HG03342 (cell line): ENCODE data around the gene ELL2.
"Not testable (repeated sequence)": the region's sequence is repeated elsewhere in the genome, so short reads cannot be mapped to it uniquely, and the experiment has no call there.

ENCODE experiments used
- ATAC-seq: cut with Tn5 transposase; IDR thresholded peaks from one replicate; pipeline ENCODE4 v1.9.1; 2021; ENCODE audit warnings: mild to moderate bottlenecking, moderate library complexity; ENCODE audit not compliant: unreplicated experiment

The ELL2 gene

GRCh38 chr5:95862671-95863382 lies 98.8 kb downstream of the ELL2 start:
- no peak for ATAC-seq

- no peak for ATAC-seq
Observed at GRCh38 chr5:95861864-95862561, 99.6 kb downstream of the ELL2 start.

GRCh38 chr5:95861221-95861863 lies 100.3 kb downstream of the ELL2 start:
- no peak for ATAC-seq

- ATAC-seq: no peak
Observed at GRCh38 chr5:95859661-95860060, 102.0 kb downstream of the ELL2 start.

GRCh38 chr5:95858661-95859595 lies 102.7 kb downstream of the ELL2 start:
- peak; percentile 93 for ATAC-seq

- ATAC-seq: no peak
Observed at GRCh38 chr5:95858023-95858461, 103.6 kb downstream of the ELL2 start.

DNA sequence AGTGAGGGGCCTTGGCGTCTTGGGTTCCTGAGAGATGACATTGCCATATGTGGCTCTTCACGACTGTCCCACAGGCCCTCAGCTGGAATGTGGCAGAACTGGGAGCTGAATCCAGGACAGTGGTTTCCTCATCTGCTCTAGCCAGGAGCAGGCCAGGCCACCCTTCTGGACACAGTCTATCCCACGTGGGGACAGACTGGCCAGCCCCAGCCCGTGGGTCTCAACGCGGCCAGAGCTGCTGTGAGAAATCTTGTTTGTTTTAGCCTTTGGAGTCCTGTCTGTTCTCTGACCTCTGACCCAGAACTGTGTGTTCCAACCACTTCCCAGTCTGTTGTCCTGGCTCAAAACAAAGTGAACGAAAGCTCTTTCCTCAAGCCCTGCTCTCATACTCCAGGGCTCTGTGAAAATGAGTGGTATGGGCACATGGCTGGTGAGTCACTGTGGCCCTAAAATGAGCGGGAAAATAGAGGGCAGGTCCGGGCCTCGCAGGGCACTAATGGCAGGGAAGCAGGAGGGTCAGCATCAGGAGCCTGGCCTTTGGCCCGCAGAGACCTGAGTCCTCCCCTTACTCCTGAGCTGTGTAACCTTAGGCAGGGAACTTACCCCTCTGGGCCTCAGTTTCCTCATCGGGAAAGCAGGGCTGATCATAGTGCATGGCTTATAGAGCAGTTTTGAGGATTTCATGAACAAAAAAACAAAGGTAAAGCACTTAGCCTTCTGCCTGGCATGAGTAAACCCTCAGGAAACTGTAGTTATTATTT lies 104.3 kb downstream of the ELL2 start:
- no peak for ATAC-seq

DNA sequence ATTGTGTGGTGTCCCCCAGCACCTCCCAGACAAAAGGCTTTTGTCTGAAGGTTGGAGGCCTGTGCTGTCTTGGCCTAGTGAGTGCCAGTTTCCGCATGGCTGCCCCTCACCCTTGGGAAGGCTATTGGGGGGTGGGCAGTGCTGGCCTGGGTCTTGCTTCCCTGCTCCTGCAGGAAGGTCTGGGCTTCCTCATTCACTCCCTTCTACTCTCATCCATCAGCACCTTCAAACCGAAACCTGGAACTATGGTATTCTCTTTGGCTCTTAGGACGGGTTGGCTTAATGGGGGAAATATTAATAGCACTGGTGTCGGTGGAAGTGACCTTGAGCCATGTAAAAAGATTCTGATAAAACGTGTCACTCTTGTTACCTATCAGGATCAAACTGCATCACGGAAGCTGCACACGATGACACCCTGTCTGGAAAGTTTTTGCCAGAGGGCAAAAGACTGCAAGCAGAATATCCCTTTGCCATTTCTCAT lies 105.1 kb downstream of the ELL2 start:
- ATAC-seq: no peak

DNA sequence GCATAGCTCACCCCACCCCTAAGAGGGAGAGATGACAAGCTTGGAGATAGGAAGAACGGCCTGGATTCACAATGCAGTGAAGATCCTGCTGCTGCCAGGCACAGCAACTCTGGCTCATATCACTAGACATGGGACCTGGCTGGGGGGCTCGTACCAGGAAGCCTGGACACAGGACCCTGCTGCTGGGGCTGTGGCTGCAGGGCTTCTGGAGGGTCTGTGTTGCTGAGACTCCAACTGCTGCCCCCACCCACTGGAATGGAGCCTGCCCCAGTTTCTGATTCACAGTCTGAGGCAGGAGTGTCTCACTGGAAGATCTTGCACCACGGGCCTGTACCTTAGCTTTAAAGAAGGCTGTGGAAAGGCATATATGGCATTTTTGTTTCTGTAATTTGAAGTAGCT lies 108.2 kb downstream of the ELL2 start:
- no peak for ATAC-seq

DNA sequence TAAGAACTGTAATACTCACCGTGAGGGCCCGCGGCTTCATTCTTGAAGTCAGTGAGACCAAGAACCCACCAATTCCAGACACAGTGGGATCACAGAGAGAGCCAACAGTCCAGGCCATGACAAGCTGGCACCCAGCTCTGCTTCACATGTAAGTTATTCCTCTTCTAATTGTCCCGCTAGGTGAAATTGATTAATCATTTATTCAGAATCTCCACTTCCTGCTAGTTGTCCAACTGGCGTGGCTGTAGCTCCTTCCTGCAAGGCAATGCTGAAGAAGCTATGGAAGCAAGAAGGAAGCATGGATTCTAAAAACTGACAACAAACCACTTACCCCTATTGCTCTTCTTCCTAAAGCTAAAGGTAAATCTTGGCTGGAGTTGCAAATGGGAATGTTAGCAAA lies 109.1 kb downstream of the ELL2 start:
- no peak for ATAC-seq

DNA sequence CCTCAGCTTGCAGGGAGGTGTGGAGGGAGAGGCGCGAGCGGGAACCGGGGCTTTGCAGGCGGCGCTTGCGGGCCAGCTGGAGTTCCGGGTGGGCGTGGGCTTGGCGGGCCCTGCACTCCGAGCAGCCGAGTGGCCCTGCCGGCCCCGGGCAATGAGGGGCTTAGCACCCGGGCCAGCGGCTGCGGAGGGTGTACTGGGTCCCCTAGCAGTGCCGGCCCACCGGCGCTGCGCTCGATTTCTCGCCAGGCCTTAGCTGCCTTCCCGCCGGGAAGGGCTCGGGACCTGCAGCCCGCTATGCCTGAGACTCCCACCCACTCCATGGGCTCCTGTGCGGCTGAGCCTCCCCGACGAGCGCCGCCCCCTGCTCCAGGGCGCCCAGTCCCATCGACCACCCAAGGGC lies 110.5 kb downstream of the ELL2 start:
- not testable (repeated sequence) for ATAC-seq

GRCh38 chr5:95850391-95850894 lies 111.2 kb downstream of the ELL2 start:
- ATAC-seq: no peak

DNA sequence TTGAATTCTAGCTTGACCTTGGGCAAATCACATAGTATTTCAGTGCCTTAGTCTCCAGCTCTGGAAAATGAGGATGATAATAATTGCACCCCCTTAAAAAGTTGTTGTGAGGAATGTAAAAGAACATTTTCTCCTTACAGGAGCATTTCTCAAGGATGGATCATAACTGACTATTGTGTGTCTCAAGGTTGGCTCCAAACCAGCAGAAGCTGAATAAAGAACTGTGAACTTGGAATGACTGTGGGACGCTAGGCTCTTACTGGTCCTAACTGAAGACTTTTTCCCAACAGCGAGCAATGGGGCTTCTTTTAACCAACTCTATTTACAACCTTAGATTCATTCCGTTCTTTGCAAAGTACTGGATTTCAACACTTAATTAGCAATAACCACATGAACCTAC lies 113.0 kb downstream of the ELL2 start:
- no peak for ATAC-seq

GRCh38 chr5:95847261-95847592 lies 114.4 kb downstream of the ELL2 start:
- no peak for ATAC-seq

GRCh38 chr5:95846554-95847260 lies 114.9 kb downstream of the ELL2 start:
- peak; percentile 68 for ATAC-seq

- ATAC-seq: no peak
Observed at GRCh38 chr5:95845391-95845790, 116.3 kb downstream of the ELL2 start.

GRCh38 chr5:95843733-95844223 lies 117.9 kb downstream of the ELL2 start:
- no peak for ATAC-seq

GRCh38 chr5:95842854-95843544 lies 118.7 kb downstream of the ELL2 start:
- ATAC-seq: peak; percentile 85
